ENCODE measurements around the gene FANCM. TPM values are rescaled to one million over a fixed set of nuclear protein-coding genes. Genes with fewer than 3 reads are reported as not detected.
"Not testable (repeated sequence)": the region's sequence is repeated elsewhere in the genome, so short reads cannot be mapped to it uniquely, and the experiment has no call there.

Gene FANCM
- total RNA-seq, 1 donor = 6.2 TPM

- peaks cover 21% of the 10 kb centered on the region for H3K4me1 ChIP-seq (ENCODE audit: insufficient read depth, low read length)
- TF ChIP-seq, protein P1, sequence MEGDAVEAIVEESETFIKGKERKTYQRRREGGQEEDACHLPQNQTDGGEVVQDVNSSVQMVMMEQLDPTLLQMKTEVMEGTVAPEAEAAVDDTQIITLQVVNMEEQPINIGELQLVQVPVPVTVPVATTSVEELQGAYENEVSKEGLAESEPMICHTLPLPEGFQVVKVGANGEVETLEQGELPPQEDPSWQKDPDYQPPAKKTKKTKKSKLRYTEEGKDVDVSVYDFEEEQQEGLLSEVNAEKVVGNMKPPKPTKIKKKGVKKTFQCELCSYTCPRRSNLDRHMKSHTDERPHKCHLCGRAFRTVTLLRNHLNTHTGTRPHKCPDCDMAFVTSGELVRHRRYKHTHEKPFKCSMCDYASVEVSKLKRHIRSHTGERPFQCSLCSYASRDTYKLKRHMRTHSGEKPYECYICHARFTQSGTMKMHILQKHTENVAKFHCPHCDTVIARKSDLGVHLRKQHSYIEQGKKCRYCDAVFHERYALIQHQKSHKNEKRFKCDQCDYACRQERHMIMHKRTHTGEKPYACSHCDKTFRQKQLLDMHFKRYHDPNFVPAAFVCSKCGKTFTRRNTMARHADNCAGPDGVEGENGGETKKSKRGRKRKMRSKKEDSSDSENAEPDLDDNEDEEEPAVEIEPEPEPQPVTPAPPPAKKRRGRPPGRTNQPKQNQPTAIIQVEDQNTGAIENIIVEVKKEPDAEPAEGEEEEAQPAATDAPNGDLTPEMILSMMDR (IDR thresholded peaks at IDR 0.05; ENCODE audit: extremely low read depth, low read depth, low read length) = no peak
- H3K4me2 ChIP-seq (ENCODE audit: insufficient read depth, low read length) = no peak overlapping the region
- H3K36me3 ChIP-seq (ENCODE audit: insufficient read depth, low read length) = no peaks in the 10 kb centered on the region
- H3K79me2 ChIP-seq (ENCODE audit: insufficient read depth, low read length) = peaks cover 49% of the 10 kb centered on the region
- no peak overlapping the region for H3K4me3 ChIP-seq (ENCODE audit: insufficient read depth, low read length)
- DNase-seq (ENCODE audit: insufficient read length, low spot score, missing footprints) = no peak
- H4K20me1 ChIP-seq (ENCODE audit: insufficient read depth, low read length) = no peaks in the 10 kb centered on the region
- no peak overlapping the region for H3K27ac ChIP-seq (ENCODE audit: low read depth, low read length)
- H3K27me3 ChIP-seq (ENCODE audit: insufficient read depth, low read length) = no peaks in the 10 kb centered on the region
- no peaks in the 10 kb centered on the region for H3K9me3 ChIP-seq (ENCODE audit: low read depth, low read length)
- no peak overlapping the region for H2AFZ ChIP-seq (ENCODE audit: low read length)
Observed at GRCh38 chr14:45140661-45141187, 5.0 kb downstream of the FANCM start.

DNA sequence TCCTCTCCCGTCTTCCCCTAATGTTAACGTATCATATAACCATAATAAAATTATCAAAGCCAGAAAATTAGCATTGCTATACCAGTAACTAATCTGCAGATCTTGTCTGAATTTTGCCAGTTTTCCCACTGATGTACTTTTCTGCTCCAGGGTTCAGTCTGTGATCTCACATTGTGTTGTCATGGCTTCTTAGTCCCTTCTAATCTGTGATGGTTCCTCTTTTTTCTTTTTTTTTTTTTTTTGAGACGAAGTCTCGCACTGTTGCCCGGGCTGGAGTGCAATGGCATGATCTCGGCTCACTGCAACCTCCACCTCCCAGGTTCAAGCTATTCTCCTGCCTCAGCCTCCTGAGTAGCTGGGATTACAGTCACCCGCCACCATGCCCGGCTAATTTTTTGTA lies 6.4 kb downstream of the FANCM start:
- not testable (repeated sequence) for H3K9me3 ChIP-seq (ENCODE audit: low read depth, low read length); H2AFZ ChIP-seq (ENCODE audit: low read length); H3K27ac ChIP-seq (ENCODE audit: low read depth, low read length); DNase-seq (ENCODE audit: insufficient read length, low spot score, missing footprints); H3K4me2 ChIP-seq (ENCODE audit: insufficient read depth, low read length); H3K36me3 ChIP-seq (ENCODE audit: insufficient read depth, low read length); H3K4me3 ChIP-seq (ENCODE audit: insufficient read depth, low read length); H4K20me1 ChIP-seq (ENCODE audit: insufficient read depth, low read length); H3K27me3 ChIP-seq (ENCODE audit: insufficient read depth, low read length)
- peaks cover 40% of the 10 kb centered on the region for H3K79me2 ChIP-seq (ENCODE audit: insufficient read depth, low read length)
- peaks cover 15% of the 10 kb centered on the region for H3K4me1 ChIP-seq (ENCODE audit: insufficient read depth, low read length)

GRCh38 chr14:45144658-45145057 lies 8.9 kb downstream of the FANCM start:
- TF ChIP-seq, protein P1 (IDR thresholded peaks at IDR 0.05; ENCODE audit: extremely low read depth, low read depth, low read length) = no peak
- Histone ChIP-seq H3K4me1 (ENCODE audit: insufficient read depth, low read length) (no peaks in the 10 kb centered on the region), H3K27ac (ENCODE audit: low read depth, low read length) (no peak overlapping the region), H4K20me1 (ENCODE audit: insufficient read depth, low read length) (no peaks in the 10 kb centered on the region), H3K36me3 (ENCODE audit: insufficient read depth, low read length) (no peaks in the 10 kb centered on the region), H2AFZ (ENCODE audit: low read length) (no peak overlapping the region), H3K79me2 (ENCODE audit: insufficient read depth, low read length) (peaks cover 16% of the 10 kb centered on the region), H3K9me3 (ENCODE audit: low read depth, low read length) (no peaks in the 10 kb centered on the region), H3K4me3 (ENCODE audit: insufficient read depth, low read length) (no peak overlapping the region), H3K27me3 (ENCODE audit: insufficient read depth, low read length) (no peaks in the 10 kb centered on the region), H3K4me2 (ENCODE audit: insufficient read depth, low read length) (no peak overlapping the region)
- DNase-seq (ENCODE audit: insufficient read length, low spot score, missing footprints) = no peak

DNA sequence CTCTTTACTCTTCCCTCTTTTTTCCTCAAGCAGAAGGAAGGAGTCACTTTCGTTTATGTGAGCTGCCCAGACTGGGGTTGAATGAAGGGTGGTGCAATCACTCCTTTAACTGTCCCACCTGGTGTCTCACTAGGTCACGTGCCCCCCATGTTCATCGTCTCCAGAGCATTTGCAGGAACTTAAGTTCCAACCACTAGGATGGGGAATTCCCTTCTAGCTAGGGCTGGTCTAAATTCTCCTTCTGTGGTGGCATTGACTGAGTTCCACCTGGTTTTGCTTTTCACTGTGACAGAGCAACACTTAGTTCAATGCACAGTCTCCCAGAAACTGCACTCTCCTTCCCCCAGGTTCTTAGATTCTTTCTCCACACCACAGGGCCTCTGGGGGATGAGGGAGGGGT lies 9.5 kb downstream of the FANCM start:
- Histone ChIP-seq H3K9me3 (ENCODE audit: low read depth, low read length) (no peaks in the 10 kb centered on the region), H3K4me2 (ENCODE audit: insufficient read depth, low read length) (no peak overlapping the region), H3K79me2 (ENCODE audit: insufficient read depth, low read length) (peaks cover 11% of the 10 kb centered on the region), H3K4me3 (ENCODE audit: insufficient read depth, low read length) (no peak overlapping the region), H3K27ac (ENCODE audit: low read depth, low read length) (no peak overlapping the region), H3K27me3 (ENCODE audit: insufficient read depth, low read length) (no peaks in the 10 kb centered on the region), H2AFZ (ENCODE audit: low read length) (no peak overlapping the region), H3K36me3 (ENCODE audit: insufficient read depth, low read length) (no peaks in the 10 kb centered on the region), H4K20me1 (ENCODE audit: insufficient read depth, low read length) (no peaks in the 10 kb centered on the region), H3K4me1 (ENCODE audit: insufficient read depth, low read length) (no peaks in the 10 kb centered on the region)
- TF ChIP-seq, protein P1 (IDR thresholded peaks at IDR 0.05; ENCODE audit: extremely low read depth, low read depth, low read length) = no peak
- no peak for DNase-seq (ENCODE audit: insufficient read length, low spot score, missing footprints)

All from osteoblast (primary cell).